LHCN-M2 (cell line): ENCODE data around the gene RNF34. TPM values are rescaled to one million over a fixed set of nuclear protein-coding genes. Genes with fewer than 3 reads are reported as not detected.

Source experiments
- DNase-seq: peaks from one replicate; pipeline ENCODE4 v3.0.0-alpha.2; 2012; ENCODE audit warnings: low read depth
- total RNA-seq: library from RNA; depleted of rRNA; stranded (reverse); fragments of >200 nt; gene quantifications from 2 replicates; pipeline ENCODE4 v1.2.3, GENCODE V29; 2014

RNF34 gene
- total RNA-seq, 1 experiment from 2014 or later, result 59.9 TPM

- peak; percentile 49 for DNase-seq
These were observed 11.4 kb upstream of the RNF34 start for GRCh38 chr12:121388421-121388981.

GRCh38 chr12:121390856-121391255, 9.1 kb upstream of the RNF34 start:
- no peak for DNase-seq

GRCh38 chr12:121391619-121392324, 8.1 kb upstream of the RNF34 start:
- DNase-seq, result peak; percentile 19

GRCh38 chr12:121392325-121392716, 7.6 kb upstream of the RNF34 start:
- no peak for DNase-seq

- DNase-seq, result no peak
These were observed 2.4 kb upstream of the RNF34 start for GRCh38 chr12:121397521-121397920.

- DNase-seq, result no peak
These were observed 1.6 kb upstream of the RNF34 start for GRCh38 chr12:121398355-121398754.

GRCh38 chr12:121400332-121401139, 618 bp downstream of the RNF34 start:
- DNase-seq, result peak; percentile 19

GRCh38 chr12:121403721-121404120, 3.8 kb downstream of the RNF34 start:
- DNase-seq, result no peak

GRCh38 chr12:121404734-121405133, 4.8 kb downstream of the RNF34 start:
- DNase-seq, result peak; percentile 13

- no peak for DNase-seq
These were observed 5.3 kb downstream of the RNF34 start for GRCh38 chr12:121405211-121405610.

GRCh38 chr12:121413917-121414316, 14.0 kb downstream of the RNF34 start:
- no peak for DNase-seq

- no peak for DNase-seq
These were observed 17.9 kb downstream of the RNF34 start for GRCh38 chr12:121417847-121418246.

- no peak for DNase-seq
These were observed 20.2 kb downstream of the RNF34 start for GRCh38 chr12:121420109-121420508.

- no peak for DNase-seq
These were observed 23.3 kb downstream of the RNF34 start for GRCh38 chr12:121423253-121423652.

- DNase-seq, result no peak
These were observed 24.0 kb downstream of the RNF34 start for GRCh38 chr12:121423682-121424623.

- DNase-seq, result no peak
These were observed 24.7 kb downstream of the RNF34 start for GRCh38 chr12:121424624-121424975.

GRCh38 chr12:121427556-121428050, 27.7 kb downstream of the RNF34 start:
- no peak for DNase-seq

- no peak for DNase-seq
These were observed 29.0 kb downstream of the RNF34 start for GRCh38 chr12:121428883-121429282.

- DNase-seq, result peak; percentile 10
These were observed 31.0 kb downstream of the RNF34 start for GRCh38 chr12:121430833-121431415.

- DNase-seq, result no peak
These were observed 33.0 kb downstream of the RNF34 start for GRCh38 chr12:121432740-121433480.
